MCF 10A (cell line): ENCODE results near the gene DAGLA. TPM values are rescaled to one million over a fixed set of nuclear protein-coding genes. Genes with fewer than 3 reads are reported as not detected.
"Not testable (repeated sequence)": the region's sequence is repeated elsewhere in the genome, so short reads cannot be mapped to it uniquely, and the experiment has no call there.

Source experiments
- BruUV-seq: library from RNA; stranded (reverse); fragments of 400-500 nt; replicated peaks from 2 replicates; lab custom pipeline; 2021; lab: Mats Ljungman, UMichigan
- CTCF ChIA-PET: fragments of 300-600 bp; sonication (Branson Sonifier 250); formaldehyde crosslinking; extraction: SDS; loops from one replicate; lab custom pipeline; 2021; ENCODE audit warnings: antibody characterized with exemption, inconsistent platforms; lab: Yijun Ruan, JAX
- POLR2A ChIA-PET: fragments of 300-600, 350-650 bp; sonication (Branson Sonifier 250); formaldehyde crosslinking; extraction: SDS; loops from one replicate; lab custom pipeline; 2020; ENCODE audit warnings: antibody characterized with exemption, inconsistent platforms; lab: Yijun Ruan, JAX
- DNase-seq: peaks from one replicate; pipeline ENCODE4 v3.0.0-alpha.2; 2018; ENCODE audit not compliant: unreplicated experiment
- H3K27ac Mint-ChIP-seq: one replicate; pipeline ENCODE4 v1.8.0; 2022; ENCODE audit warnings: mild to moderate bottlenecking, low read depth, mixed read lengths; ENCODE audit not compliant: unreplicated experiment
- H3K27me3 Mint-ChIP-seq: one replicate; pipeline ENCODE4 v1.8.0; 2022; ENCODE audit warnings: mixed read lengths; ENCODE audit not compliant: insufficient read depth, unreplicated experiment
- H3K36me3 Mint-ChIP-seq: one replicate; pipeline ENCODE4 v1.8.0; 2022; ENCODE audit warnings: mild to moderate bottlenecking, moderate library complexity, mixed read lengths; ENCODE audit not compliant: insufficient read depth, unreplicated experiment
- H3K4me1 Mint-ChIP-seq: one replicate; pipeline ENCODE4 v1.8.0; 2022; ENCODE audit warnings: mixed read lengths; ENCODE audit not compliant: insufficient read depth, unreplicated experiment
- H3K4me3 Mint-ChIP-seq: one replicate; pipeline ENCODE4 v1.8.0; 2022; ENCODE audit warnings: mild to moderate bottlenecking, moderate library complexity, mixed read lengths; ENCODE audit not compliant: unreplicated experiment
- H3K9me3 Mint-ChIP-seq: one replicate; pipeline ENCODE4 v1.8.0; 2022; ENCODE audit warnings: mixed read lengths; ENCODE audit not compliant: unreplicated experiment
- intact Hi-C: fragments of 100-400 bp; cut with micrococcal nuclease; formaldehyde crosslinking; loops from 2 replicates; pipeline ENCODE4 v1.14.1; 2022
- total RNA-seq: library from RNA; stranded (reverse); gene quantifications from 2 replicates; pipeline ENCODE4 v1.2.3, GENCODE V29; 2022
- TF ChIP-seq, protein P1 (sequence below): fragments of 200-600 bp; IDR thresholded peaks from one replicate; pipeline ENCODE4 v1.8.0; 2022; ENCODE audit warnings: antibody characterized with exemption, mild to moderate bottlenecking; ENCODE audit not compliant: unreplicated experiment

DAGLA gene
- total RNA-seq, 1 experiment from 2014 or later, result 1.5 TPM

DNA sequence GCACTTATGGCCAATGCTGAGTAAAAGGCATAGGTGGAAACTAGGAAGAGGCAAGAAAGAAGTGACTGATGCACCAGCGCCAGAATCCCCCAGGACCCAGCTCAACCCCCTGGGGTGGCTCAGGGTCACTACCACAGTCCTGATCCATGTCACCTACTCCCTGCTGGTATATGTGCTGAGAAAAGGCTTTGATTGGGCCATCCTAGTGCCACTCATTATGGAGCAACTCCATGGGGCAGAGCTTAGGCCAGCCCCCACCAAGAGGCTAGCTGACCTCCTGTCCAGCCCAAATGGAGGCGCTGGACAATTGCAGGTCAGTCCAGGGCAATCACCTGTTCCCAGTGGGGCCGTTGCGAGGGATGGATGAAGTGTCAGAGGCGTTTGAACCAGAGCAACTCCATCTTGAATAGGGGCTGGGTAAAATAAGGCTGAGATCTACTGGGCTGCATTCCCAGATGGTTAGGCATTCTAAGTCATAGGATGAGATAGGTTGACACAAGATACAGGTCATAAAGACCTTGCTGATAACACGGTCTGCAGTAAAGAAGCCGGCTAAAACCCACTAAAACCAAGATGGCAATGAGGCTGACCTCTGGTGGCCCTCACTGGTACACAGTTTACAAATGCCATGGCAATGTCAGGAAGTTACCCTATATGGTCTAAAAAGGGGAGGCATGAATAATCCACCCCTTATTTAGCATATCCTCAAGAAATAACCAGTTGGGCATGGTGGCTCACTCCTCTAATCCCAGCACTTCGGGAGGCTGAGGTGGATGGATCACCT is 20.6 kb upstream of the DAGLA start:
- Mint-ChIP-seq H3K4me1 (peaks cover 5% of the 10 kb centered on the region), H3K27me3 (peaks cover 18% of the 10 kb centered on the region), H3K27ac (no peak overlapping the region), H3K9me3 (no peaks in the 10 kb centered on the region), H3K36me3 (no peaks in the 10 kb centered on the region), H3K4me3 (no peak overlapping the region)
- BruUV-seq, result no TSS peak
- ChIA-PET CTCF (interaction anchor here (0.6 to 1.0 kb wide), 3 partner anchors 31 to 154 kb away, joined by 3 to 4 read pairs (median 3); no protein-coding TSS in a partner anchor), POLR2A (interaction anchor here (0.6 kb wide), 1 partner anchor 1718 kb away, joined by 4 read pairs; no protein-coding TSS in a partner anchor)
- DNase-seq, result no peak
- intact Hi-C loops, result no loop called here
- TF ChIP-seq, protein P1, sequence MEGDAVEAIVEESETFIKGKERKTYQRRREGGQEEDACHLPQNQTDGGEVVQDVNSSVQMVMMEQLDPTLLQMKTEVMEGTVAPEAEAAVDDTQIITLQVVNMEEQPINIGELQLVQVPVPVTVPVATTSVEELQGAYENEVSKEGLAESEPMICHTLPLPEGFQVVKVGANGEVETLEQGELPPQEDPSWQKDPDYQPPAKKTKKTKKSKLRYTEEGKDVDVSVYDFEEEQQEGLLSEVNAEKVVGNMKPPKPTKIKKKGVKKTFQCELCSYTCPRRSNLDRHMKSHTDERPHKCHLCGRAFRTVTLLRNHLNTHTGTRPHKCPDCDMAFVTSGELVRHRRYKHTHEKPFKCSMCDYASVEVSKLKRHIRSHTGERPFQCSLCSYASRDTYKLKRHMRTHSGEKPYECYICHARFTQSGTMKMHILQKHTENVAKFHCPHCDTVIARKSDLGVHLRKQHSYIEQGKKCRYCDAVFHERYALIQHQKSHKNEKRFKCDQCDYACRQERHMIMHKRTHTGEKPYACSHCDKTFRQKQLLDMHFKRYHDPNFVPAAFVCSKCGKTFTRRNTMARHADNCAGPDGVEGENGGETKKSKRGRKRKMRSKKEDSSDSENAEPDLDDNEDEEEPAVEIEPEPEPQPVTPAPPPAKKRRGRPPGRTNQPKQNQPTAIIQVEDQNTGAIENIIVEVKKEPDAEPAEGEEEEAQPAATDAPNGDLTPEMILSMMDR, result peak; percentile 6

DNA sequence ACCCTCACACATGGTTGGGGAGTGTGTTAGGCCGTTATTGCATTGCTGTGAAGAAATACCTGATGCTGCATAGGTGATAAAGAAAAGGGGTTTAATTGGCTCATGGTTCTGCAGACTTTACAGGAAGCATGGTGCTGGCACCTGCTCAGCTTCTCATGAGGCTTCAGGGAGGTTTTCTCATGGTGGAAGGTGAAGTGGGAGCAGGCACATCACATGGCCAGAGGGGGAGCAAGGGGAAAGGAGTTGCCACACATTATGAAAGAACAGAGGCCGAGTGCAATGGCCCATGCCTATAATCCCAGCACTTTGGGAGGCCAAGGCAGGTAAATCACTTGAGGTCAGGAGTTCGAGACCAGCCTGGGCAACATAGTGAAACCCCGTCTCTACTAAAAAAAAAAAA is 19.2 kb upstream of the DAGLA start:
- H3K27me3 Mint-ChIP-seq, H3K36me3 Mint-ChIP-seq, intact Hi-C loops, H3K27ac Mint-ChIP-seq, H3K9me3 Mint-ChIP-seq, DNase-seq, H3K4me3 Mint-ChIP-seq, H3K4me1 Mint-ChIP-seq, POLR2A ChIA-PET, BruUV-seq: not testable (repeated sequence)
- CTCF ChIA-PET, result interaction anchor here (0.6 to 1.3 kb wide), 4 partner anchors 64 to 448 kb away, joined by 3 to 4 read pairs (median 3); no protein-coding TSS in a partner anchor

DNA sequence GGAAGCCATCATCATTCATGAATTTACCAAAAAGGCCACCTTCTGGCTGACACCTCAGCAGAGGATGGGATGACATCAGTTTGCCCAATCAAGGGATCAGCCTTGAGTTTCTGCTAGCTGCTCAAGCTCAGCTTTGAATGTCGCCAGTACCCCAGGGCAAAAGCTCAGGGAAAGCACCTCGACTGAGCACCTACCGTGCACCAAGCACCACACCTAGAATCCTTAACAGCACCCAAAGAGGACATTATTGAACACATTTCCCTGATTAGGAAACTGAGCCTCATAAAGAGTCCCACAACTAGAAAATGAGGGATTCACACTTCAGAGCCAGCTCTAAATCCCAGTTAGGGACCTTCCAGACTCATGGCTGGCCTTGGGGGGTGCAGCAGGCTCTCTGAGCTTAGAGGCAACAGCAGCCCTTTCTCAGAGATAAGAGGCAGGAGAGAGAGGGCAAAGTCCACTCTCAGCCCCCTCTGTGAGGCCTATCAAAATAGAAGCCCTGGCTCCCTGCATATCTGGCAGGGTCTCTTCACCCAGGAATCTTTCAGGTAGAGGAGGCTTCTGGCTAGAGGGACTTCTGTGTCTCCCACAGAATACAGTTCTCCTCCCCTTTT is 13.4 kb upstream of the DAGLA start:
- no peaks in the 10 kb centered on the region for H3K9me3 Mint-ChIP-seq
- no TSS peak for BruUV-seq
- TF ChIP-seq, protein P1, result no peak
- H3K27me3 Mint-ChIP-seq, result peaks cover 34% of the 10 kb centered on the region
- no peaks in the 10 kb centered on the region for H3K36me3 Mint-ChIP-seq
- H3K4me1 Mint-ChIP-seq, result no peaks in the 10 kb centered on the region
- no peak overlapping the region for H3K27ac Mint-ChIP-seq
- H3K4me3 Mint-ChIP-seq, result no peak overlapping the region
- POLR2A ChIA-PET, result no interaction called here
- intact Hi-C loops, result no loop called here
- CTCF ChIA-PET, result interaction anchor here (0.6 to 1.5 kb wide), 8 partner anchors 22 to 108 kb away, joined by 3 to 6 read pairs (median 4); no protein-coding TSS in a partner anchor
- DNase-seq, result no peak

DNA sequence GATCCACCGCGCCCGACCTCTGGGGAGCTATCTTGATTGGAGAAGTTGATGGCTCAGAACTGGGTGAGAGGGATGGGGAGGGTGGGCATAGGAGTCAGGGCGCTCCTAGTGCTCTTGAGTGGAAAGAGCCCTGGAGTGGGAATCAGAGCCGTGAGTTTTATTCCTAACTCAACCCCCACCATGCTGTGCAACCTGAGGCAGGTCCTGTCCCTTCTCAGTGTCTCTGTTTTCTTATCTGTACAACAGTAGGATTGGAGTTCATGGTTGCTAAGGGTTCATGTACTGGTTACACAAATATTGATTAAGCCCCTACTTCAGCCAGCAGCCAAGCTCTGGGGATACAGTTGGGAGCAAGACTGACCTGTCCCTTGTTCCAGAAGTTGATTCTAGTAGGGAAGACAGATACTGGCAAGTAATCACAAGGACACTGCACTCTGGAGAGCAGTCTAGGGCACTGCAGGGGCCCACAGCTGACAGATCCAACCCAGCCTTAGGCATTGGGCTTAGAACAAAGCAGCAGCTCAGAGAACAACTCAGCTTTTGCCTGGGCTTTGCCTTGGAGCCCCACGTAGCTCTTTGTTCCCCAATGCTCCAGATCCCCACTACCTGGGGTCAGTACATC is 12.4 kb upstream of the DAGLA start:
- no TSS peak for BruUV-seq
- CTCF ChIA-PET, result interaction anchor here (0.6 to 1.5 kb wide), 5 partner anchors 20 to 962 kb away, joined by 3 to 5 read pairs (median 4); no protein-coding TSS in a partner anchor
- DNase-seq, result no peak
- no peaks in the 10 kb centered on the region for H3K4me1 Mint-ChIP-seq
- no peak overlapping the region for H3K4me3 Mint-ChIP-seq
- no peaks in the 10 kb centered on the region for H3K9me3 Mint-ChIP-seq
- POLR2A ChIA-PET, result no interaction called here
- intact Hi-C loops, result no loop called here
- no peaks in the 10 kb centered on the region for H3K36me3 Mint-ChIP-seq
- no peak overlapping the region for H3K27ac Mint-ChIP-seq
- peaks cover 34% of the 10 kb centered on the region for H3K27me3 Mint-ChIP-seq
- TF ChIP-seq, protein P1, result no peak
